Mammary epithelial cell (primary cell): ENCODE measurements around the gene PLXNA2.

ENCODE experiments used
- EZH2 ChIP-seq: IDR thresholded peaks from 2 replicates; pipeline ENCODE4 v1.6.1; 2012; ENCODE audit warnings: low read length, inconsistent platforms, borderline replicate concordance
- TF ChIP-seq, protein P1 (sequence below), 2 donors: IDR thresholded peaks in 1 of 2; conservative IDR thresholded peaks in 1 of 2; 2 replicates each; pipeline ENCODE4 v1.5.1; 2011 to 2012; ENCODE audit warnings: inconsistent platforms in 2 of 2, low read length in 2 of 2, mild to moderate bottlenecking in 2 of 2, control low read depth in 1 of 2, low read depth in 1 of 2; ENCODE audit not compliant: insufficient read depth in 1 of 2; ENCODE audit errors: extremely low read depth in 1 of 2

GRCh38 chr1:208209286-208209685 is 34.9 kb downstream of the PLXNA2 start:
- TF ChIP-seq, protein P1, sequence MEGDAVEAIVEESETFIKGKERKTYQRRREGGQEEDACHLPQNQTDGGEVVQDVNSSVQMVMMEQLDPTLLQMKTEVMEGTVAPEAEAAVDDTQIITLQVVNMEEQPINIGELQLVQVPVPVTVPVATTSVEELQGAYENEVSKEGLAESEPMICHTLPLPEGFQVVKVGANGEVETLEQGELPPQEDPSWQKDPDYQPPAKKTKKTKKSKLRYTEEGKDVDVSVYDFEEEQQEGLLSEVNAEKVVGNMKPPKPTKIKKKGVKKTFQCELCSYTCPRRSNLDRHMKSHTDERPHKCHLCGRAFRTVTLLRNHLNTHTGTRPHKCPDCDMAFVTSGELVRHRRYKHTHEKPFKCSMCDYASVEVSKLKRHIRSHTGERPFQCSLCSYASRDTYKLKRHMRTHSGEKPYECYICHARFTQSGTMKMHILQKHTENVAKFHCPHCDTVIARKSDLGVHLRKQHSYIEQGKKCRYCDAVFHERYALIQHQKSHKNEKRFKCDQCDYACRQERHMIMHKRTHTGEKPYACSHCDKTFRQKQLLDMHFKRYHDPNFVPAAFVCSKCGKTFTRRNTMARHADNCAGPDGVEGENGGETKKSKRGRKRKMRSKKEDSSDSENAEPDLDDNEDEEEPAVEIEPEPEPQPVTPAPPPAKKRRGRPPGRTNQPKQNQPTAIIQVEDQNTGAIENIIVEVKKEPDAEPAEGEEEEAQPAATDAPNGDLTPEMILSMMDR (conservative IDR thresholded peaks at IDR 0.05 in 1 of 2, IDR thresholded peaks at IDR 0.05 in 1 of 2; ENCODE audit: extremely low read depth in 1 of 2, insufficient read depth in 1 of 2, low read depth in 1 of 2, low read length in 2 of 2), result no peak
- no peak for TF ChIP-seq EZH2
